Stimulated activated CD4-positive, alpha-beta T cell treated with anti-CD3 and anti-CD28 coated beads, Interleukin-1b, Interleukin-23, amount 100 ng/mL, for 4 hours (primary cell): ENCODE data around the gene C8B.

Source experiments
- DNase-seq, 2 donors: peaks; one replicate each; pipeline ENCODE4 v3.0.0-alpha.2; 2020; ENCODE audit warnings: low read depth in 2 of 2

C8B gene

DNA sequence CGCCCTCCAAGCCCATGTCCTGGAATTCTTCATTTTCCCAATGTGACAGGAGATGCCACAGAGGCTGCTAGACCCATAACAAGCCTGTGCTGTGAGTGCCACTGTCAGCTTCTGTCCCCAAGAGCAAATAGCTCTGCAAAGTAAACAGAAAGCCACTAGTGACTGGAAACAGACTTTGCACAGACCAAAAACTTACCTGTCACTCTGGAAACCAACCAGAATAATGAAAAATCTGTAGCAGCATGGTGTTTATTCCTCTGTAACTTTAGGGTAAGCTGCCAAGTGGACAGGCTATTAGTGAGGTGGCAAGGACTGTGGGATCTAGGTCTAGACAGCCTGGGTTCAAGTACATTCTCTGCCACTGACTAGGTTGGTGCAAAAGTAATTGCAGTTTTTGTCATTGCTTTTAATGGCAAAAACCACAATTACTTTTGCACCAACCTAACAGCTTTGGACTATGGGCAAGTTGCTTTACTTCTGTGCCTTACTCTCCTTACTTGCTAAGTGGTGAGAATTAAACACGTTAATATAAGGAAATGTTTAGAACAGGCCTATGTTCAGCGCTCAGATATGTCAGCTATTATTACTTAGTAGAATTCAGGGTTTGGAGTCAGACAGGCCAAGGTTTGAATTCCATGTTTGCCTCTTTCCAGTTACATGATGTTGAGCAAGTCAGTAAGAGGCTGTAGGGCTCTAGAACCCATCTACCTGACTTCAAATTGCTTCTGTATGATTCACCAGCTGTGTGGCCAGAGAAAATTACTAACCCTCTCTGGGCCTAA, at the start of gene C8B:
Gene C8B (minus strand): TSS at position 100 of the 782 bp plus-strand sequence. CDS start 67 bp downstream, at position 33.
- DNase-seq = no peak

DNA sequence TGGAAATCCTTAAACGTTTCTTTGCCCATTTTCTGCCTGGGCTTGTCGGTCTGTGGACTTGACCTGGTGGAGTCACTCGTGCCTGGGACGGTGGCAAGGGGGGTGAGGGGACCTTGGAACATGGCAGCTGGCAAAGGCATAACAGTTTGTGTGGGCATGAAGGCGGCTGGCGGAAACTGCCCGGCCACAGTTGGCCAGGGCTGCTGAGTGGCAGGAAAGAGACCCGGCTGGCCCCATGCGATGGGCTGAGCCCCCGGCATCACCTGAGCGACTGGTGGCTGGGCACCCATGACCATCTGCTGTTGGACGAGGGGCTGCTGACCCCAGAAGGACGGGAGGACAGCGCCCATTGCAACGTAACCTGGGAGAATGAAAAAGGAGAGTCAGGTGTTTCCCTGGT, 49.3 kb upstream of the C8B start:
- no peak for DNase-seq

DNA sequence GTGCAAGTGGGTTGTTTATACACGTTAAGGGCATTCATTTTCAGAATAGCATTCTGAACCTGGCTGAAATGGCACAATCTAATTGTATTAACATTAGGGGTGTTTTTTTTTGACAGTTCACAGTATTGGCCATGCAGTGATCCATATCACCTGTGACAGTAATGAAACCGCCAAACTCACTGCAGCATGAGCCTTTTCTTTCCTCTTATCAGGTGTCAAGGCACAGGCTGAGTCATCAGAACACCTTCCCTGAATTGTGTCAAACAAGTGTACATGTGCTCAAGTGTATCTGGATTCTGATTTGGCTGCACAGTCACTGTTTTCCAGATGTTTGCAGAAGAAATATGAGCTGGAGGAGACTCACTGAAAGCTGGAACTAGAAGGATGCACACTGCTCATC, 47.7 kb upstream of the C8B start:
- no peak for DNase-seq

DNA sequence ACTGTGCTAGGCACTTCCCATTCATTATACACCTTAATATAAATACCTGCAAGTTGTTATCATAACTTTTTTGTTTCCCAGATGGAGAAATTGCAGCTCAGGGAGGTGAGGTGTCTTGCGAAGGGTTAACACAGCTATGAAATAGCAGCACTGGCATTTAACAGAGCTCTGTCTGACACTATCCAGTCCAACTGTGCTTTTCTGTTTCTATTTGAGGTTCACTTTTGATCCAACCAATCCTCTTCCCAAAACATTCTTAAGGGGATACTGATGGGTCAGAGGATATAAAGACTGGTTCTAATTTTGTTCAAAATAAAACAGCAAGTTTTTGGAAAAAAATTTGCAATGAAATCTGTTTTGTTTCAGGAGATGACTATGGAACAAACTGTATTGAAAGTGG, 46.5 kb upstream of the C8B start:
- no peak for DNase-seq

GRCh38 chr1:57010511-57010910, 44.7 kb upstream of the C8B start:
- DNase-seq = no peak

- no peak for DNase-seq
These were observed 42.1 kb upstream of the C8B start for GRCh38 chr1:57007948-57008347.

DNA sequence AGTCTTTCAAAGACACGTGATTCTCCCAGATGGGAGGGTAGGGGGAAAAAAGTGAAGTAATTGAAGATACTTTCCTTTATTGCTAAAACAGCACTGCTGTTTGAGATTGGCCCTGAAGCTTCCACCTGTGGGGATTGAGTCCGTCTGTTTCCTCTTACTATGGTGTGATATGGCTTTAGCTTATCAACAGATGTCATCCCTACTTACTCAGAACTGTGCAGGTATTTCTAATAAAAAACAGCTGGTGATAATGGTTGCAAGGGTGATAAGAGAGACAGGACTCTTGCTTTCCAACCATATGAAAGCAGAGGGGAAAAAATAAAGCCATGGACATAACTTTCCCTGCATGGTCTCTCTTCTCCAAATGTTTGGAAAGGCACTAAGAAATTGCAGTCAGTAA, 41.7 kb upstream of the C8B start:
- DNase-seq = no peak

- no peak for DNase-seq
These were observed 37.8 kb upstream of the C8B start for GRCh38 chr1:57003398-57004139.

- DNase-seq = no peak
These were observed 29.7 kb upstream of the C8B start for GRCh38 chr1:56995414-56996100.

DNA sequence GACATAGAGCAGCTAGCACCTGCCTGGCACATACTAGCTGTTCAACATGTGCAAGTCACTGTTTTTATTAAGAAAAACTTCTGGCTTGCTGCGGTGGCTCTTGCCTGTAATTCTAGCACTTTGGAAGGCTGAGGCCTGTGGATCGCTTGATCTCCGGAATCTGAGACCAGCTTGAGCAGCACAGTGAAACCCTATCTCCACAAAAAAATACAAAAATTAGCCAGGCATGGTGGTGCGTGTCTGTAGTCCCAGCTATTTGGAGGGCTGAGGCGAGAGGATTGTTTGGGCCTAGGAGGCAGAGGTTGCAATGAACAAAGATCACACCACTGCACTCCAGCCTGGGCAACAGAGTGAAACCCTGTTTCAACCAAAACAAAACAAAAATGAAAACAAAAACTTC, 27.7 kb upstream of the C8B start:
- no peak for DNase-seq

- no peak for DNase-seq
These were observed 26.7 kb upstream of the C8B start for GRCh38 chr1:56992318-56993125.

DNA sequence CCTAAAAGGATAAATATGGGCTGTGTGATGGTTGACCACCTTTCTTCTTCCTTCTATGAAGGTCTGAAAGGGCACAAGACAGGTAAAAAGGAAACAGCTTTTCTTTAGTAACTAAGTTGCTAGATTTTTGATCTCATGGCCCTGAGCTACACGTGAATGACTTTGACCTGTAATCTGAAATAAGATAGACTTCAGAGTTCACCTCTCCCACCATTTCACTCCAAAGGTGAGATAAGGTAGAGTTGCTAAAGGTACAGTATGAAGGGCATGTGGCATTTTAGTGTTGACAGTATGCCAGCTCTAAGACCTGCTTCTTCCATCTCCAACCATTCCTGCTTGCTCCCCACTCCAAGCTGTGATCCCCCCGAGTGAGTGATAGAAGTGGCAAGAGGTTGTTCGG, 25.8 kb upstream of the C8B start:
- no peak for DNase-seq

- no peak for DNase-seq
These were observed 20.6 kb upstream of the C8B start for GRCh38 chr1:56986397-56986796.

- DNase-seq = no peak
These were observed 20.0 kb upstream of the C8B start for GRCh38 chr1:56985857-56986256.

DNA sequence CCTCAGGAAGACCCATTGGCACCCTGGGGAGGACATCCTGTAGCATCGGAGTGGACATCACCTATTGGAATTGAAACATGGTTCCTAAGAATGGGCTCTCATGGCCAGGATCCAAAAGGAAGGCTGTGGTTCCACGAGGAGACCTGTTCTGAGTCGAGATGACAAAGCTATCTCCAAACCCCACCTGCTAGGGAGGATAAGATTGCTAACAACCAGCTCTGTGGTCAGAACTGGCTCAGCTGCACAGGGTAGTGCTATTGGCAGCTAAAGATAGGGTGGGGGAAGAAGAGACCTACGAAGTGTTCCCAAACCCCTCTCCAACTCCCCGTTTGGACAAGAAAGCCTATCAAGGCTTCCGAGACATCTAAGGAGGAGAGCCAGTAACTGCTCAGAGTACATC, 17.7 kb upstream of the C8B start:
- no peak for DNase-seq

DNA sequence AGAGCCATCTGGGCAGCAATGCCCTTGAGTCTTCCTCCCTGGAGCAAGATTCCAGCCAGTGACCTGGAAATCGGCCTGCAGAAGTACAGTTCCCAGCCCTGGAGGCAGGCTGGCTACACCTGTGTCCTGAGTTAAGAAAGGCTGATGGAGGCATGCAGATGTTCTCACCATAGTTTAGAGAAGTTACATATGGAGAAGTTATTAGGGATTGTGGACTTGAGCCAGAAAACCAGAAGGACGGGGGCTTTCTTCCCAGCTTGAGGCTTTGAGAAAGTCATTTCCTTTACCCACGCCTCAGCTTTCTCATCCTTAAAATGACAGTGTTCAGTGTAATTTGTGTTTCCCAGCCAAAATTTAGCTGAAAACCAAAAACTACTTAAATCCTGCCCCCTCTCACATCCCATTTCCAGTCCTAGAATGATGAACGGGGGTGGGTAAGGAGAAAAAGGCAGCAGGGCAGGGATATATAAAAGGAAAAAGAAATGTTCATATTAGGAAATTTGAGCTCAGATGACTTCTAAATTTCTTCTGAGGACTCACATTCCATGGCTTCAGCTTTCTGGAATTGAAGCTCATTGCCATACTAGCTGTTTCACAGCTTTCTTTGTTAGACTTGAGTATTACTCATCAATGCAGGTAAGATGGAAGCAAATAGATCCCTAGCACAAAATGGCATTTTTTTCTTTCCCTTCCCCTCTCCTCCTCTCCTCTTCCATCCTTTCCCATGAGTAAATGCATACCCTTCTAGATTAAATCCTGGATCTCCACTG, 14.4 kb upstream of the C8B start:
- DNase-seq = no peak

DNA sequence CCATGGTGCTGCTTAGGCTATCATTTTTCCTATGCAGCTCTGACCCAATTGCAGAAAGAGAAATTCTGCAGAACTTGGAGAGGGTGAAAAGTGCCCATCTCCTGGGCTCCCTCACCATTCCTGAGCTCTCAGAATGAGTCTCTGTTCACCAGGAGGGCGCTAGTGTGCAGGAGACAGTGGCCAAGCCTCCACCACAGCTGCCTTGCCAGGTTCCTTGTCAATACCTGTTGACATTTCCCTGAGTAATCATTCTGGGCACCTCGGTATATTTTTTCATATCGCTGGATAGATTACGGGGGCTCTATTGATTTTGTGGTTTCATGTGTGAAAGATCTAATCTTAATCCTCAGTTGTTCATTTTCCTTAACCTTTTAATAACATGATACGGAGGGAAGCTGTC, 13.0 kb upstream of the C8B start:
- DNase-seq = no peak

- no peak for DNase-seq
These were observed 12.1 kb upstream of the C8B start for GRCh38 chr1:56977910-56978309.

DNA sequence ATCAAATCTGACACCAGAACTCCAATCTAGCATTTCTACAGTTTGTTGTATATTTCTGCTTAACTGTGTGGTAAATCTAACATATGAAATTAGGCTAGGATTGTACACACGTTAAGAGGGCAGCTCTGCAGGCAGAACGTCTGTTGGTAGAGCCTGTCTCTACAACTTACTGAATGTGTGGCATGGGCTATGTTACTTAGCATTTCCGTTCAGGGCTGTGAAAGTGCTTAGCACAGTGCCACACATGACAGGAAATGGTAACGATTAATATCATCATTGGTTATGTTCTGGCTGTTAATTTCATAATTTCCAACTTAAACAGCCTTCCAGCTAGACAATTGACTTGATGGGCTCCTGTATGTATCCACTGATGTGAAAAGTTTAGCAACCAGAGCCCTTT, 9.6 kb upstream of the C8B start:
- no peak for DNase-seq

GRCh38 chr1:56973923-56974742, 8.3 kb upstream of the C8B start:
- DNase-seq = no peak
